Stimulated activated CD8-positive, alpha-beta memory T cell treated with anti-CD3 and anti-CD28 coated beads, Interleukin-15, amount 100 ng/mL, for 24 hours (primary cell): ENCODE measurements around the gene ZP1.
A peak's percentile ranks its signal among the peaks of the same experiment; 100 is the strongest.
"Not testable (repeated sequence)": the region's sequence is repeated elsewhere in the genome, so short reads cannot be mapped to it uniquely, and the experiment has no call there.

Source experiments
- DNase-seq: peaks from one replicate; pipeline ENCODE4 v3.0.0-alpha.2; 2020; ENCODE audit warnings: low read depth

ZP1 gene

DNA sequence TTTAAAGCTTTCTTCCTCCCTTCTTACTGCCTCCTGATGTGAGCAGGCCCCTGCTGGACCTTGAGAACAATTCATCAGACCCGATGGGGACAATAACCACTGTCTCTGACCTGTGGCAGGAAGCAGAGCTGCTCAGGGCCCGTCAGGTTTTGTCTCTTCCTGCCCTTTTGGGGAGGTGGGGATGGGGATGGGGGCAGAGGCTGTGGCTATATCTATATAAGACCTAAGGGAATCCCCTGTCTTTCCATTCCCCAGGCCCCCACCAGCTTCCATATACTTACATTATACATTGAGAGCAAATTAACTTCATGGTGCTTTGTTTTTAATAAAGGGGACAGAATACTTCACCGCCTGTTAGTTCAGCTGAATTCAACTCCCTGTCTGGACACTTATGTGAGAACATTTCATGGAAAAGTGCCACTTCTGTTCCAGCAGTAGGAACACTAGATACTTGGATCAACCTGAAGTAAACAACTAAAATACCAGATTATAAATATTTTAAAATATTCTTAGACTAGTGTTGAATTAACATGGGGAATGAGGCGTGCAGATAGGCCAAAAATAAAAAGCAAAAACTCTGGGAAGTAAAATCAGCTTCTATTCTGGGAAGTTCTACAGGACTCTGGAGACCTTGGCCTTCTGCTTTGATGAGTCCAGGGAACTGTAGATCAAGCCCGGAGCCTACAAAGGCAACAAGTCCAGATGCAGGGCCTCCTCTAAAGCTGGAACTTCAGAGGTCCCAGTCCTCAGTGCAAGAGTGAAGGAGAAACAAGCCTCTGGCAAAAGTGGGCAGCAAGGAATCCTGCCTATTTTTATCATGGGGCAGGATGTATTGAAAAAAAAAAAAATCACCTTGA, 11.1 kb downstream of the ZP1 start:
- no peak for DNase-seq

DNA sequence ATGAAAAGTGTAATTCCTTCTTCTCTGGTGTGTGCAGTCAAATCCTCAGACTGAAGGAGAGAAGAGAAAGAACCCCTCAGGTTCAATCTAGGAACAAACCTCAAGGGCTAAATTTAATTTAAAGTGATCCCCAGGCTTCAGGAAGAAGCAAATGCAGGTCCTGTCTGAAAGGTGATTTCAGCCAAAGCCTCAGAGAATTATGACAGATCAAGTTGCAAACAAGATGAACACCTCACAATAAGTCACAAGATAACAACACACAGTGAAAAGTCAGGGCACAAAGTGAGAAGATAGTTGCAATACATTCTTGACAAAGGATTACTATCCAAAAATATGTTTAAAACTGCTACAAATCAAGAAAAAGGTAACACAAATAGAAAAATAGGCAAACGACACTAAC, 11.8 kb downstream of the ZP1 start:
- no peak for DNase-seq

DNA sequence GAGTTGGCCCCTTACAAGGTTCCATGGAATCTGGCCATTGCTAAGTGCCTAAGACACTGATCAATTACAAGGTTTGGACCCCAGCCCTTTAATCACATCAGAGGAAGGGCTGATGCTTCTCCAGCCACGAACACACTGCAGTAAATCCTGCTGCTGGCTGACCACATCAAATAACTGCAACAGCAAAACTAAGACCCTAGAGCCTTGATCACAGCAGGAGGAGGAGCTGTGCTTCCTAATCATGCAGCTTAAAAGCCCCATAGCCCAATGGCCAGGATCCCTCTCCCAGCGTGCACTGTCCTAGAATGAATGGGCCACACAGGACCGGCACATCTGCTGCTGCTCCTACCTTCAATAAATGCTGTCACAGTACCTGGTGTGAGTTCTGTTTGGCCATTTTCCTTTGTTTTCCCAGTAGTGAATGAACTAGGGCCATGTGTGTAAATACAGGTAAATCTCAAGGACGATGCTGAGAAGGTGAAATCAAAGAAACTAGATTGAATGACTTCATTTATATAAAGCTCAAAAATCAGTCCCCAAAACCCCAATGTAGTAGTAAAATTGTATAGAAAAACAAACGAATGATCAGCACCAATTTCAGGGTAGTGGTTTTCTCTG, 12.7 kb downstream of the ZP1 start:
- DNase-seq: no peak

DNA sequence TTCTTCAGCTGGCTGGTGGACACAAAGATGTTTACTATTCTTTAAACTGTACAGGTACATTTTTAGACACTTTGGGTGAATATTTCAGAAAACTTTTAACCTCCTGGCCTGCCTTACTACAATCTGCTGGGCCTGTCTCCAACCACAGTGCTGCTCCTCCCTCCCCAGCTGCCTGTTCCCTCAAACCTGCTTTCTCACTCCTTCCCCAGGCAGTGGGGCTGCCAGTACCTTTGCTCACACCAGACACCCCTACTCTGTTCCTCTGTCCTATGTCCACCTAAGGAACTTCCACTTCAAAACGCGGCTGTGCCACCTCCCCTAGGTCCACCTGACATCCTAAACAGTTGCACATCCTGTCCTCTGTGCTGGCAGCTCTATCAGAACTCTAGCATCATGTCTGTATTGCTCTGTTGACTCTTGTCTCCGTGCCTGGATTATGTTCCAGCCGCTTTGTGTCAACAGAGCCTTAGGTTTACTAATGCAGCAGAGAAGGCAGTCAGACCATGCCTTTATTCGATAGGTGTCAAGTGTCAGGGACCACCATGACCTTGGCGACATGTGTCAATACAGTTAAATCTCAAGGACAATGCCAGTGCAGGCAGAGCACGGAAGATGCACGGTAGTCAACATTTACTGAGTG, 13.4 kb downstream of the ZP1 start:
- DNase-seq: no peak

DNA sequence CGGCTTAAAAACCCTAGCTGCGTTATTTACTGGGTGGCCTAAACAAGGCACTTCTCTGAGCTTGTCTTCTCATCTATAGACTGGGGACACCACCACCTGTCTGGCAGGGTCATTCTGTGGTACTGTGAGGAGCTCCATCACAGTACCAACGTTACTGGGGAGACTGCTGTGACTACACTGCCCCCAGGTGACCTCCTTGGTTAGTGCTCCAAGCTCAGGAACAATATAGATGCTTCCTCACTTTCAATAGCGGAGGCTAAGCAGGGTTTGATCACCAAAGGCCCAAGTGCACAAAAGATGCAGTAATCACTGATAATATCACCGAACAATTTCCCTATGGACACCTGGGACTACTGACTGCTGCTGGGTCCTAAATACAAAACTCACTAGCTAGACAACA, 20.2 kb downstream of the ZP1 start:
- no peak for DNase-seq

DNA sequence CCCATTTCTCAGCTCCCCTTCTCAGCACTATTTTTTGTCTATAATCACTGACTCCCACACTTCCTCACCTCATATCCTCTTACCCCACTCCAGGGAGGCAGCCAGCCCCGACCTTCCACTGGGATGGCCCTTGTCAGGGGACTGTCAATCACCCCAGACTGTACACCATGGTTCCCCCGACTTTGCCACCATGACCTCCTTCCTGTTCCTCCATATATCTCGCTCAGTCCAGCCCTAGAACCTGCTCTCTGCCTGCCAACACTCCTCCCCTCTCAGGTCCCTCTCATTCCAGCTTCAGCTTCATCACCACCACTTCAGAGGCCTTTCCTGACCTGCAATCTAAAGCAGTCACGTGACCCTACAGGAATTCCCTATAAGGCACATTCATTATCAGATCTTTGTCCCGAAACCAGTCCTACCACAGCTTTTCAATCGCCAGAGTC, 22.5 kb downstream of the ZP1 start:
- no peak for DNase-seq

DNA sequence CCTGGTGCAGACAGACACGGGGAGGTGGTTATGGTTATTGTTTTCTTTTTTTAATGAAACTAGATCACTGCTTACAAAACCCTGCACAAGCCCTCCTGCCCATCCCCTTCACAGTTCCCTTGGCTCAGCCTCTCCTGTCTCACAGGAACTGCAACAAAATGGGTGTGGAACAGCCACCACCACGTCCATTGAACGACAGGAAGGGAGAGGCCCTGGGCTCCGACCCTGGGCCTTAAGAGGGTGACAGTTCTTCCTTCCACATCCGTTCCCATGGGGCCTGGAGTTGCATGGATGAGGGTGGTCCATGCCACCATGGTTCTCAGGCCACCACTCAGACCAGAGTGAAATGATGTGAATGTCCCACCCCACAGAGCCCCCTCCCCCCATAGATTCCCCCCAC, 23.4 kb downstream of the ZP1 start:
- DNase-seq: no peak

DNA sequence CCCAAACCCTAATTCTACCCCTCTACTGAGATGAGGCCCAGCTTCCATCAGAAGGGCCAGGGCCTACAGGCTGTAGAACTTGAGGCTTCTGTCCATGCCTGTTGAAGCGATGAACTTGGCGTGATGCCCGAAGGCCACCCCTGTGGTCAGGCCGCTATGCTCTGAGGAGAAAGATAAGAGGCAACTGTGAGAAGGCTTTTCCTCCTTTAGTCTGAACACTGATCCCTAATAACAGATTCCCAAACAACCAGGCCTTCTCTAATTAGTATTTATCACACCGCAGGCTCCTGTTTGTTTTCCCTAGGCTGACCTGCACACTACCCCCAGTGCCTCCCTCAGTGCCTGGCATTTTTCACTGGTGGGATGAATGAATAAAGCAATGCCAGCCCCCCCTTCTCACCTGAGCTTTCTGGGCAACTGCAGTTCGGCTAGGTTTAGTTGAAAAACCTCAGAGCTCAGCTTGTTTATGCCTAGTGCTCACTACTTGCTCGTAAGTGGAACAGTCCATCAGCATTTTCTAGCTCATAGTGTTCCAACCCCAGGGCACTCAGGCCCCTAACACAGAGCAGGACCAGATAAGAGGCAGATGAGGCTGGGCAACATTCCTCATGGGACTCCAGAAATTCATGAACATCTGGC, 23.9 kb downstream of the ZP1 start:
- DNase-seq: no peak

DNA sequence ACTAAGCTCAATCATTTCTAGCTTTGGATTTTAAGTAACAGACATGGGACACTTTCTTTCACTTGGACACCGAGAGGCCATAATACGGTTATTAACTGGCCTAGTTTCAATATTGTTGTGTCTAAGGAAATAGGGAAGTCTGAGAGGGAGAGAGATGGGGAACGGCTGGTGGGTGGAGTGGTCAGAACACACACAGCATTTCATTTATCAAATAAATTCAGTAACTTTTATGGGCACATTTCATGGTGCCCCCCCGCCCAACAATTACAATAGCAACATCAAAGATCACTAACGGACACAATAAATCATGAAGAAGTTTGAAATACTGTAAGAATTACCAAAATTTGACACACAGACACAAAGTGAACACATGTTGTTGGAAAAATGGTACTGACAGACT, 28.3 kb downstream of the ZP1 start:
- DNase-seq: no peak

DNA sequence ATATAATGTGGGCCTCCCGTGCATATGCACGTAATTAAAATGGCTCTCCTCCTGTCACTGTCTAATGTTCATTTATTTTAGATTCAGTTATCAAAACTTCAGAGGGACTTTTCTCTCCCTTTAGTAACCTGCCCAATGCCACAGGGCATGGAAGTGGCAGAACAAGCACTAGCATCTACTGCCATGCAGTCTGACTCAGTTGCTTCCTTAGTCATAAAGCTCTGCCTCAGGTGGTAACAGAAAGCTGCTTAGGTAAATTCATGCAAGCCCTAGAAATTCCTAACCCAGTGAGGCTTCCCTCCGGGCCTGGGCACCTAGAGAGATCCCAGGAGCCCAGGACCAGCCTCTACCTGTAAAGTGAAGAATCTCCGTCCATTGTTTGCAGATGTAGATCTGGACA, 30.2 kb downstream of the ZP1 start:
- no peak for DNase-seq

DNA sequence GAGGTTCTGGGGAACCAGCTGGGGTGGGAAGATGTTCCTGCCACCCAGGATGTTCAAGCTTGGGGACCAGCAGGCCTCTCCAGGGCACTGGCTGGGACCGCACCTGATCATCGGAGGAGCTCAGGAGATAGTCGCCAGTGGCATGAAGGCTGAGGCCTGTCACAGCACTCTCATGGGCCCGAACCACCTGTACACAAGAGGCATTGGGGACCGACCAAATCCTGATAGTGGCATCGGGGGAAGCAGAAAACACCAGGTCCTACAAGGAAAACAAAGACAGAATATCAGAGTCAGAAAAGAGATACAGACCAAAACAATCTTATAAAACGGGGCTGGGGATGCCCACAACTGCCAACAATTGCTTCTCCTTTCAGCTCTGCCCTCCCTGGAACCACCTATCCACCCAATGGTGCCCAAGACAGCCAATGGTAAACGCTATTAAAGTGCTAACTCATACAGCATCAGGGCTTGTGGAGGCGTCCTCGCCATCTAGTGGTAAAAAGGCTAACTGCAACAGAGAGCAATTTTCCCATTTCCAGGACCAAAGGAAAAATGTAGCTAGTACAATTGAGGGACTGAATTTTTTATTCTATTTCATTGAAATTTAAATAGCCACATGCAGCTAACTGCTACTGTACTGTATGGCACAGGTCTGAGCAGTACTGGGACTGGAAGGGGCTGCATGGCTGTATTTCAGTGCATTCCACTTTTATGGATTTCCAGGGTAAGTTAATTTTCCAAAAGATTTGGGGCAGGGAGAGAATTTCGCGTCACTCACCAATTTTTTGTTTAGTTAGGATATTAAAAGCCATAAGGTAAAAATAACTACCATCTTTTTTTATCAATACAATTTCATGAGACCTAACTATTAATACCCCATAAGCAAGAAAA, 31.9 kb downstream of the ZP1 start:
- DNase-seq: no peak

DNA sequence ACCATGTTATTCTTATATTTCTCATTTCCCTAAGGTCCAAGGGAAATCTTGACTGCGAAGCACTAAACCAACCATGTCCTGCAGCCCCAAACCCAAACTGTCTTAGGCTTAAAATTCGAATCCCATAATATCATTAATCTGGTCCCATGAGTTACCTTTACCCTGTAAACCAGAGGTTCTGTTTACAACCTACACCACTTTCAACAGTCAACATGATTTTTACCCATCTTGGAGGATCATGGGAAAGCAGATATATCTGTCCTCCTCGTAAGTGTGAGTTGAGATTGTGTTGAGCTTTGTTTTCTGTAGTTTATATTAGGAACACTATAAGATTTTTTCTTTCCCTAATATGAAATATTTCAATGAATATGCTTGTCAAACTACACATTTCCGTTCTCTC, 32.6 kb downstream of the ZP1 start:
- DNase-seq: no peak

DNA sequence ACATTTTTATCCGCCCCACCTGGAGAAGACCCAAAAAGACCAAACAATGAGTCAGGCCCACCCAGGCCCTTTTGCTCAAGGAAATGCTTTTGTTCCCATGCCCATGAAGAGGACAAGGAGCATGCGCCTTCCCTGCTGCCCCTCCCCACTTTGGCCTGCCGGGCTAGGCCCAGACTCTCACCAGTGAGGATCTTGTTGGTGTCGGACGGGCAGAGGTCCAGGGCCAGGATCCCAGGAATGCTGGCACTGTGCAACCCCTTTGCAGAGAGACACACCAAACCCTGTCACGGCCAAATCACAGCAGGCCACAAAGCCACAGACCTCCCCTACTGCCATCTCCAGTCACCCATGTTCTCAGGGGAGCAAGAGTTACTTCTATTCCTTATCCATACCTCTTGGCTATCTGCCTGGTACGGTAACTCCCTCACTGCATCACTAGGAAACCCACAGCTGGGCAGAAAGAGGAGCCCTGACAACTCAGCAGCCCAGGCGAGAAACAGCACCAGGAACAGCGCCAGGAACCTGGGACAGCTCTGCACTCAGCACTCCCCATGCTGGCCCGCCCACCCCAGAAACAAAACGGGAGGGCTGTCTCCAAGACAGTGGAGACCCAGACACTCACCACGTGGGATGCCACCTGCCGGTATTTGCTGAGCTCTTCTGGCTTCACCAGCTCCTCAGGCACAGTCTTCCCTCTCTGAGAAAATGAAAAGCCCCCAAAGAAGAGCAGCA, 33.5 kb downstream of the ZP1 start:
- no peak for DNase-seq

DNA sequence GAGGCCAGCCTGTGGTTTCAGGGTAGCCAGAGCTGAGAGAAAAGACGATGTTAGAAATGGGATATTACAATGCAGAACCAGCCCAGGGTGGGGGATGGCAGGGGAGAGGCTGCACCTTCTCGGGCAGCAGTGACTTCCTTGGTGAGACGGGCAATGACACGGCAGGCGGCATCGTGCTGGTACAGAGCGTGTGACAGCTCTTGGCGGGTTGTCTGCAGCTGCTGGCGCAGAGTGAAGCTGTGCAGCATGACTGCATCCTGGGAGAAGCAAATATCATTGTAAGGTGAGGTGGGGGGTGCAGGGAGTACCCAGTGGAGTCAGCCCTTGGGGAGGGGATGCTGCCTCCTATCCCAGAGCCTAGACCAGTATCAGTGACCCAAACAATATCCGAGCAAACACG, 35.3 kb downstream of the ZP1 start:
- no peak for DNase-seq

DNA sequence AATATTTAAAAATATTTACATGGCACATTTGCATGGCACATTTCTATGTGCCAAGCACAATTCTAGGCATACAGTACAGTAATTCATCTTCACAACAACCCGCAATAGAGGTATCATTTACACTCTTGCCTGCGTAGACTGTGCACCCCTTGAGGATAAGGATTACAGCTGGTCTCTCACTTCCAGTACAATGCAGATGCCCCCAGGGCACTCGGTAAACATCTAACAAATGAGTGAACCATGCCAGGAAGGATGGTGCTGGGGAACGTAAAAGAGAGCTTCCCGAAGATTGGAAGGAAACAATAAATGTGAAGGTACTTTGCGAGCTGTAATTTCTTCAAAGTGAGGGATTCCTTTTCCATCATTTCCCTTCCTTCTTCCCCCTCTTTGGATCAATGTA, 37.7 kb downstream of the ZP1 start:
- DNase-seq: no peak

DNA sequence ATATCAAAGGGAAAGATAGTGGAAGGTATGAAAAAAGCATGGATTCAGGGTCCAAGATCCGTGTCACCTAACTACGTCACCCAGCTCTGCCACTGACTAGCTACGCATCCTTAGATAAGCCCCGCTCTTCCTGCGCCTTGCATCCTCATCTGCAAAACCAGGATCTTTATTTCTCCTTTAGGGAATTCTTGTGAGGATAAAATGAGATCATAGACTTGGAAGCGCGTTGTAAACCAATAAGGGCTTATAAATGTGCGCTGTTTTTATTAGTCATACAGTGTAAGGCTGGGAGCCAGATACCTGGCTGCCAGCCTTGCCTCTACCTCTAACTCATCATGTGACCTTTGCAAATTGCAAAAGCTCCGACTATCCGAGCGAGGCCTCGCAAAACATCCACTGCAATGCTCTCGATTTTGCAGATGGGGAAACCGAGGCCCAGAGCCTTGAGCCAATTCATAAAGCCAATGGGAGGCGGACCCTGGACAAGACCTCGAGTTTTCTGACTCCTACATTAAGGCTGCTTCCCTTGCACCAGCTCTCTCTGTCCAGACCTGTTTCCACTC, 38.3 kb downstream of the ZP1 start:
- no peak for DNase-seq

DNA sequence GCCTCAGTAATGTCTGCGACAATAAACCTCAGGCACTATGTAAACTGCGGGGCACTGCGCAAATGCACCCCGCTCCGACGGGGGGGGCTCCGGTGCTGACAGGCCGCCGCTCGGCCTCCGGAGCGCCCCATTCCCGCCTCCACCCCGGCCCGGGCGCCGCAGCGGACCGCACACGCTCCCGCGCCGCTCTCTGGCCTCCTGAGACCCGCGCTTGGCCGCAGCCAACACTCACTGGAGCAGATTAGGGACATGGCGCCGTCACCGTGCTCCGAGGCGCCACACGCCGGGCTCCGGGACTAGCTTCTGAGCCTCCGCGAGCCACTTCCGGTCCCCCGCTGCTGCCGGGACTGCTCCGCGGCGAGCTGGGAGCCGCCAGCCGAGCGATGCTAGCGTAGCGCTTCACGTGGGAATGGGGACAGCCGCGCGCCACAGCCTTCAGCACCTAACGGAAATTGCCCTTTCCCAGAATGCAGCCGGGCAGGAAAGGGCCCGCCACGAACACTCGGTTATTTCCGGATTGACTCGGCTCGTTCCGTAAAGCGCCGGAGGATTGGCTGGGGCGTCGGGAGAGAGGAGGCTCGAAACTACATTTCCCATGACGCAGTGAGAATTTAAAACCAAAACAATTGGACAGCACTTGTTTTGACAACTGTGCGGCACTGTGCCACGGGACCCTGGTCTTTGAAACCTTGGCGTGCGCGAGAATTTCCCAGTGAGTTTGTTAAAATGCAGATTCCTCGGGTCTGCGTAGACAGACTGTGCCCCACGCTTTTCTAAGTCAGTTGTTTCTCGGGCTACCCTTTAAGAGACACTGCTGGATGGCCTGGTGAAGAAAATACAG, 39.0 kb downstream of the ZP1 start, which contains the start of gene PRPF19:
PRPF19 (minus strand) TSS at position 454 of the 841 bp plus-strand sequence; CDS start at position 251, 203 bp downstream.
- DNase-seq: peak; percentile 90

DNA sequence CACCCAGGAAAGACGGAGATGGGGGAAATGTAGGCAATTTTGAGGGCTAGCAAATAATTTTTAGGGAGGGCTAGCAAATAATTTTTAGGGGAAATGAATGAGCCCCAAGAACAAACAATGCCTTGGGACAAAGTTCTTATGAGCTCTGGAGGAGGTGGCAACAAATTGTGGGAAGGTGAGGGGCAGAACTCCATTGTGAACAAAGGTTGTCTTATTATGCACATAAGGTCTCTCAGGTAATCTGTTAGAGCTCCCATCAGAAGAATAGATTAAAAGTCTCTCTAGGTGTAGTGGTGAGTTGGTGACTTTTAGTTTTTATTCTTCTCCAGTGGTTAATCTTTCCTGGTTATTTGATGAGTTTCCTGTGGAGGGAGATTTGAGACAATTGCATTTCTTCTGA, 41.5 kb downstream of the ZP1 start:
- no peak for DNase-seq

DNA sequence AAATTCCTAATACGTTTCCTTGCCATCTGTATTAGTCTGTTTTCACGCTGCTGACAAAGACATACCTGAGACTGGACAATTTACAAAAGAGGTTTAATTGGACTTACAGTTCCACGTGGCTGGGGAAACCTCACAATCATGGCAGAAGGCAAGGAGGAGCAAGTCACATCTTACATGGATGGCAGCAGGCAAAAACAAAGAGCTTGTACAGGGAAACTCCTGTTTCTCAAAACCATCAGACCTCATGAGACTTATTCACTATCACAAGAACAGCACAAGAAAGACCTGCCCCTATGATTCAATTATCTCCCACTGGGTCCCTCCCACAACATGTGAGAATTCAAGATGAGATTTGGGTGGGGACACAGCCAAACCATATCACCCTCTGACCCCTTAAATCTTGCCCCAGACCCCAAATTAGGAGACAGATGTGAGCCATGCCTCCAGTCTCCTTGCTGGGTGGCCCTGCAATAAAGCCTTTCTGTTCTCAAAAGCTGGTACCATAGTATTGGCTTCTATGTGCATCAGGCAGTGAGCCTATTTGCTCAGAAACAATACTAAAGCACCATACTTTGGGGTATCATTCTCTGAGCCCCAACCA, 42.4 kb downstream of the ZP1 start:
- not testable (repeated sequence) for DNase-seq
